Subcutaneous abdominal adipose tissue (tissue), 5 donors: ENCODE results near the gene ZSCAN25.
A peak's percentile ranks its signal among the peaks of the same experiment; 100 is the strongest.

ENCODE experiments used
- H3K27ac ChIP-seq: one replicate; pipeline ENCODE4 v1.7.0; 2013; ENCODE audit warnings: low read depth, mild to moderate bottlenecking, inconsistent platforms, low read length, moderate library complexity
- H3K27me3 ChIP-seq, 5 donors: one replicate each; pipeline ENCODE4 v1.7.0; 2013; ENCODE audit warnings: low read length in 5 of 5, inconsistent platforms in 1 of 5; ENCODE audit not compliant: control insufficient read depth in 5 of 5, insufficient read depth in 4 of 5
- H3K36me3 ChIP-seq, 5 donors: one replicate each; pipeline ENCODE4 v1.7.0; 2013; ENCODE audit warnings: low read length in 5 of 5; ENCODE audit not compliant: control insufficient read depth in 5 of 5, insufficient read depth in 5 of 5
- H3K4me1 ChIP-seq, 5 donors: one replicate each; pipeline ENCODE4 v1.7.0; 2013; ENCODE audit warnings: low read length in 5 of 5, mild to moderate bottlenecking in 3 of 5, moderate library complexity in 1 of 5; ENCODE audit not compliant: control insufficient read depth in 5 of 5, insufficient read depth in 5 of 5
- H3K4me3 ChIP-seq, 5 donors: one replicate each; pipeline ENCODE4 v1.7.0; 2013; ENCODE audit warnings: low read length in 5 of 5, low read depth in 1 of 5
- H3K9ac ChIP-seq, 5 donors: one replicate each; pipeline ENCODE4 v1.7.0; 2013; ENCODE audit warnings: low read length in 5 of 5, mild to moderate bottlenecking in 4 of 5, moderate library complexity in 3 of 5
- H3K9me3 ChIP-seq, 5 donors: one replicate each; pipeline ENCODE4 v1.7.0; 2013; ENCODE audit warnings: low read length in 5 of 5; ENCODE audit not compliant: control insufficient read depth in 5 of 5
- donor health status: healthy.
- donor health status: healthy.
- donor health status: healthy.
- donor health status: healthy.
- donor health status: healthy.

ZSCAN25 gene

GRCh38 chr7:99665312-99666012, 48.7 kb downstream of the ZSCAN25 start:
- Histone ChIP-seq H3K4me1 (no peaks in the 10 kb centered on the region), H3K27me3 (no peaks in the 10 kb centered on the region), H3K27ac (no peak overlapping the region), H3K36me3 (peaks cover 6 to 40% (median 19%) of the 10 kb centered on the region in 5 donors), H3K9ac (no peak overlapping the region), H3K9me3 (no peaks in the 10 kb centered on the region), H3K4me3 (no peak overlapping the region)

GRCh38 chr7:99666013-99666395, 49.3 kb downstream of the ZSCAN25 start:
- Histone ChIP-seq H3K9ac (no peak overlapping the region), H3K36me3 (peaks cover 3 to 36% (median 14%) of the 10 kb centered on the region in 5 donors), H3K9me3 (no peaks in the 10 kb centered on the region), H3K4me3 (no peak overlapping the region), H3K4me1 (no peaks in the 10 kb centered on the region), H3K27ac (no peak overlapping the region), H3K27me3 (no peaks in the 10 kb centered on the region)

GRCh38 chr7:99667179-99667578, 50.4 kb downstream of the ZSCAN25 start:
- Histone ChIP-seq H3K36me3 (peaks cover 3 to 32% (median 12%) of the 10 kb centered on the region in 5 donors), H3K9ac (no peak overlapping the region), H3K9me3 (no peaks in the 10 kb centered on the region), H3K27me3 (no peaks in the 10 kb centered on the region), H3K4me3 (no peak overlapping the region), H3K4me1 (no peaks in the 10 kb centered on the region), H3K27ac (no peak overlapping the region)

- no peak overlapping the region for H3K4me3 ChIP-seq
- no peaks in the 10 kb centered on the region for H3K27me3 ChIP-seq
- H3K4me1 ChIP-seq, result no peaks in the 10 kb centered on the region
- H3K9me3 ChIP-seq, result no peaks in the 10 kb centered on the region
- no peak overlapping the region for H3K27ac ChIP-seq
- H3K36me3 ChIP-seq, result peaks cover 3 to 37% (median 9%) of the 10 kb centered on the region in 5 donors
- no peak overlapping the region for H3K9ac ChIP-seq
Observed at GRCh38 chr7:99668541-99668940, 51.8 kb downstream of the ZSCAN25 start.

- no peaks in the 10 kb centered on the region for H3K4me1 ChIP-seq
- H3K36me3 ChIP-seq, result peaks cover 3 to 32% (median 9%) of the 10 kb centered on the region in 5 donors
- H3K9ac ChIP-seq, result no peak overlapping the region
- H3K27ac ChIP-seq, result no peak overlapping the region
- H3K9me3 ChIP-seq, result no peaks in the 10 kb centered on the region
- H3K4me3 ChIP-seq, result no peak overlapping the region
- H3K27me3 ChIP-seq, result no peaks in the 10 kb centered on the region
Observed at GRCh38 chr7:99669782-99670181, 53.0 kb downstream of the ZSCAN25 start.

GRCh38 chr7:99672573-99672972, 55.8 kb downstream of the ZSCAN25 start:
- Histone ChIP-seq H3K4me3 (no peak overlapping the region), H3K27ac (no peak overlapping the region), H3K27me3 (no peaks in the 10 kb centered on the region), H3K9me3 (no peaks in the 10 kb centered on the region), H3K4me1 (no peaks in the 10 kb centered on the region), H3K9ac (no peak overlapping the region), H3K36me3 (peaks cover 0 to 19% (median 6%) of the 10 kb centered on the region in 5 donors)

GRCh38 chr7:99674995-99675742, 58.4 kb downstream of the ZSCAN25 start:
- H3K36me3 ChIP-seq, result peaks cover 0 to 9% (median 5%) of the 10 kb centered on the region in 5 donors

GRCh38 chr7:99677013-99677647, 60.4 kb downstream of the ZSCAN25 start:
- Histone ChIP-seq H3K4me3 (no peak overlapping the region), H3K9ac (no peak overlapping the region), H3K27me3 (no peaks in the 10 kb centered on the region), H3K27ac (no peak overlapping the region), H3K9me3 (peaks cover 0 to 7% (median 0%) of the 10 kb centered on the region in 5 donors), H3K4me1 (peaks cover 0 to 14% (median 9%) of the 10 kb centered on the region in 5 donors), H3K36me3 (peaks cover 0 to 9% (median 5%) of the 10 kb centered on the region in 5 donors)

More at GRCh38 chr7:99674995-99675742, 58.4 kb downstream of the ZSCAN25 start:
- Histone ChIP-seq H3K9ac (no peak overlapping the region), H3K27ac (no peak overlapping the region), H3K9me3 (no peaks in the 10 kb centered on the region), H3K27me3 (no peaks in the 10 kb centered on the region), H3K4me1 (peaks cover 0 to 14% (median 9%) of the 10 kb centered on the region in 5 donors), H3K4me3 (no peak overlapping the region)

- no peak overlapping the region for H3K9ac ChIP-seq
- peaks cover 0 to 7% (median 0%) of the 10 kb centered on the region in 5 donors for H3K9me3 ChIP-seq
- H3K27me3 ChIP-seq, result no peaks in the 10 kb centered on the region
- H3K4me1 ChIP-seq, result peaks cover 0 to 14% (median 9%) of the 10 kb centered on the region in 5 donors
- H3K4me3 ChIP-seq, result no peak overlapping the region
- H3K36me3 ChIP-seq, result peaks cover 0 to 5% (median 4%) of the 10 kb centered on the region in 5 donors
- no peak overlapping the region for H3K27ac ChIP-seq
Observed at GRCh38 chr7:99677648-99678045, 60.9 kb downstream of the ZSCAN25 start.

GRCh38 chr7:99679032-99679399, 62.3 kb downstream of the ZSCAN25 start:
- peaks cover 0 to 2% (median 0%) of the 10 kb centered on the region in 5 donors for H3K36me3 ChIP-seq
- no peaks in the 10 kb centered on the region for H3K27me3 ChIP-seq
- H3K4me1 ChIP-seq, result peaks cover 0 to 14% (median 9%) of the 10 kb centered on the region in 5 donors
- peak overlapping the region in 1 of 5 donors; percentile 3 for H3K9ac ChIP-seq
- peaks cover 0 to 7% (median 0%) of the 10 kb centered on the region in 5 donors for H3K9me3 ChIP-seq
- H3K4me3 ChIP-seq, result peak overlapping the region in 4 of 5 donors; percentile 38 to 57 (median 45)
- no peak overlapping the region for H3K27ac ChIP-seq
